Muscle layer of colon (tissue), 2 donors: ENCODE results near the gene SEL1L2.
A peak's percentile ranks its signal among the peaks of the same experiment; 100 is the strongest.

ENCODE experiments used
- H3K27ac ChIP-seq: one replicate; pipeline ENCODE4 v1.7.0; 2013; ENCODE audit warnings: low read depth, mild to moderate bottlenecking, low read length, moderate library complexity
- H3K27me3 ChIP-seq, 2 donors: one replicate each; pipeline ENCODE4 v1.7.0; 2013; ENCODE audit warnings: low read length in 2 of 2, mild to moderate bottlenecking in 2 of 2; ENCODE audit not compliant: insufficient read depth in 2 of 2, control insufficient read depth in 1 of 2
- H3K36me3 ChIP-seq: one replicate; pipeline ENCODE4 v1.7.0; 2013; ENCODE audit warnings: mild to moderate bottlenecking, low read length; ENCODE audit not compliant: insufficient read depth
- H3K4me1 ChIP-seq: one replicate; pipeline ENCODE4 v1.7.0; 2013; ENCODE audit warnings: mild to moderate bottlenecking, low read length; ENCODE audit not compliant: insufficient read depth
- H3K4me3 ChIP-seq, 2 donors: one replicate each; pipeline ENCODE4 v1.7.0; 2013; ENCODE audit warnings: low read length in 2 of 2, low read depth in 1 of 2, mild to moderate bottlenecking in 1 of 2, moderate library complexity in 1 of 2
- H3K9ac ChIP-seq: one replicate; pipeline ENCODE4 v1.7.0; 2013; ENCODE audit warnings: low read length
- H3K9me3 ChIP-seq: one replicate; pipeline ENCODE4 v1.7.0; 2013; ENCODE audit warnings: mild to moderate bottlenecking, low read length
- donor health status: abdominal sarcoma.
- donor health status: Adenocarcinoma of cecum.

The SEL1L2 gene

GRCh38 chr20:13865156-13865555, 125.3 kb downstream of the SEL1L2 start:
- H3K27ac ChIP-seq: peak overlapping the region; percentile 27
- H3K9me3 ChIP-seq: no peaks in the 10 kb centered on the region
- no peaks in the 10 kb centered on the region for H3K36me3 ChIP-seq
- H3K27me3 ChIP-seq: no peaks in the 10 kb centered on the region
- H3K9ac ChIP-seq: no peak overlapping the region
- peaks cover 18% of the 10 kb centered on the region for H3K4me1 ChIP-seq
- H3K4me3 ChIP-seq: no peak overlapping the region

GRCh38 chr20:13863244-13863643, 127.2 kb downstream of the SEL1L2 start:
- Histone ChIP-seq H3K4me1 (peaks cover 18% of the 10 kb centered on the region), H3K36me3 (no peaks in the 10 kb centered on the region), H3K27me3 (no peaks in the 10 kb centered on the region), H3K9me3 (no peaks in the 10 kb centered on the region), H3K27ac (no peak overlapping the region), H3K9ac (no peak overlapping the region), H3K4me3 (no peak overlapping the region)

- no peak overlapping the region for H3K4me3 ChIP-seq
- H3K36me3 ChIP-seq: no peaks in the 10 kb centered on the region
- no peak overlapping the region for H3K27ac ChIP-seq
- H3K4me1 ChIP-seq: peaks cover 24% of the 10 kb centered on the region
- no peaks in the 10 kb centered on the region for H3K27me3 ChIP-seq
- H3K9me3 ChIP-seq: no peaks in the 10 kb centered on the region
- no peak overlapping the region for H3K9ac ChIP-seq
These were observed 128.2 kb downstream of the SEL1L2 start for GRCh38 chr20:13862245-13862644.

- no peak overlapping the region for H3K27ac ChIP-seq
- H3K9me3 ChIP-seq: no peaks in the 10 kb centered on the region
- peaks cover 6% of the 10 kb centered on the region for H3K4me1 ChIP-seq
These were observed 131.5 kb downstream of the SEL1L2 start for GRCh38 chr20:13858871-13859270.

GRCh38 chr20:13858439-13858838, 132.0 kb downstream of the SEL1L2 start:
- H3K27me3 ChIP-seq: no peaks in the 10 kb centered on the region
- H3K4me3 ChIP-seq: no peak overlapping the region
- H3K27ac ChIP-seq: no peak overlapping the region
- no peak overlapping the region for H3K9ac ChIP-seq
- no peaks in the 10 kb centered on the region for H3K9me3 ChIP-seq
- peaks cover 6% of the 10 kb centered on the region for H3K4me1 ChIP-seq
- no peaks in the 10 kb centered on the region for H3K36me3 ChIP-seq

More at GRCh38 chr20:13858871-13859270, 131.5 kb downstream of the SEL1L2 start:
- Histone ChIP-seq H3K27me3 (no peaks in the 10 kb centered on the region), H3K9ac (no peak overlapping the region), H3K4me3 (no peak overlapping the region), H3K36me3 (no peaks in the 10 kb centered on the region)

- H3K27ac ChIP-seq: no peak overlapping the region
These were observed 132.5 kb downstream of the SEL1L2 start for GRCh38 chr20:13857961-13858360.

GRCh38 chr20:13857304-13857703, 133.1 kb downstream of the SEL1L2 start:
- Histone ChIP-seq H3K27me3 (no peaks in the 10 kb centered on the region), H3K9ac (no peak overlapping the region), H3K4me3 (no peak overlapping the region), H3K27ac (no peak overlapping the region), H3K4me1 (peaks cover 9% of the 10 kb centered on the region), H3K36me3 (no peaks in the 10 kb centered on the region), H3K9me3 (no peaks in the 10 kb centered on the region)

More at GRCh38 chr20:13857961-13858360, 132.5 kb downstream of the SEL1L2 start:
- no peaks in the 10 kb centered on the region for H3K36me3 ChIP-seq
- no peak overlapping the region for H3K4me3 ChIP-seq
- no peaks in the 10 kb centered on the region for H3K27me3 ChIP-seq
- peaks cover 6% of the 10 kb centered on the region for H3K4me1 ChIP-seq
- no peaks in the 10 kb centered on the region for H3K9me3 ChIP-seq
- no peak overlapping the region for H3K9ac ChIP-seq

GRCh38 chr20:13856354-13856753, 134.1 kb downstream of the SEL1L2 start:
- no peaks in the 10 kb centered on the region for H3K9me3 ChIP-seq
- H3K27ac ChIP-seq: no peak overlapping the region
- H3K27me3 ChIP-seq: no peaks in the 10 kb centered on the region
- no peak overlapping the region for H3K4me3 ChIP-seq
- peaks cover 18% of the 10 kb centered on the region for H3K4me1 ChIP-seq
- no peak overlapping the region for H3K9ac ChIP-seq
- no peaks in the 10 kb centered on the region for H3K36me3 ChIP-seq

GRCh38 chr20:13855613-13856012, 134.8 kb downstream of the SEL1L2 start:
- H3K36me3 ChIP-seq: no peaks in the 10 kb centered on the region
- H3K9ac ChIP-seq: no peak overlapping the region
- no peaks in the 10 kb centered on the region for H3K27me3 ChIP-seq
- H3K4me3 ChIP-seq: no peak overlapping the region
- H3K9me3 ChIP-seq: no peaks in the 10 kb centered on the region
- peaks cover 25% of the 10 kb centered on the region for H3K4me1 ChIP-seq
- H3K27ac ChIP-seq: no peak overlapping the region

GRCh38 chr20:13852306-13852705, 138.1 kb downstream of the SEL1L2 start:
- Histone ChIP-seq H3K27ac (no peak overlapping the region), H3K4me3 (no peak overlapping the region), H3K27me3 (no peaks in the 10 kb centered on the region), H3K36me3 (no peaks in the 10 kb centered on the region), H3K9ac (no peak overlapping the region), H3K4me1 (peaks cover 19% of the 10 kb centered on the region), H3K9me3 (no peaks in the 10 kb centered on the region)

- Histone ChIP-seq H3K27ac (no peak overlapping the region), H3K27me3 (no peaks in the 10 kb centered on the region), H3K4me3 (no peak overlapping the region), H3K36me3 (no peaks in the 10 kb centered on the region), H3K4me1 (peaks cover 19% of the 10 kb centered on the region), H3K9me3 (no peaks in the 10 kb centered on the region), H3K9ac (no peak overlapping the region)
These were observed 139.1 kb downstream of the SEL1L2 start for GRCh38 chr20:13851279-13851678.

- Histone ChIP-seq H3K4me1 (peaks cover 29% of the 10 kb centered on the region), H3K9me3 (no peaks in the 10 kb centered on the region), H3K4me3 (no peak overlapping the region), H3K36me3 (no peaks in the 10 kb centered on the region), H3K27me3 (no peaks in the 10 kb centered on the region), H3K27ac (peak overlapping the region; percentile 43), H3K9ac (no peak overlapping the region)
These were observed 146.1 kb downstream of the SEL1L2 start for GRCh38 chr20:13844296-13844695.
